ENCODE data around the gene ZFP69.

ZFP69 gene

DNA sequence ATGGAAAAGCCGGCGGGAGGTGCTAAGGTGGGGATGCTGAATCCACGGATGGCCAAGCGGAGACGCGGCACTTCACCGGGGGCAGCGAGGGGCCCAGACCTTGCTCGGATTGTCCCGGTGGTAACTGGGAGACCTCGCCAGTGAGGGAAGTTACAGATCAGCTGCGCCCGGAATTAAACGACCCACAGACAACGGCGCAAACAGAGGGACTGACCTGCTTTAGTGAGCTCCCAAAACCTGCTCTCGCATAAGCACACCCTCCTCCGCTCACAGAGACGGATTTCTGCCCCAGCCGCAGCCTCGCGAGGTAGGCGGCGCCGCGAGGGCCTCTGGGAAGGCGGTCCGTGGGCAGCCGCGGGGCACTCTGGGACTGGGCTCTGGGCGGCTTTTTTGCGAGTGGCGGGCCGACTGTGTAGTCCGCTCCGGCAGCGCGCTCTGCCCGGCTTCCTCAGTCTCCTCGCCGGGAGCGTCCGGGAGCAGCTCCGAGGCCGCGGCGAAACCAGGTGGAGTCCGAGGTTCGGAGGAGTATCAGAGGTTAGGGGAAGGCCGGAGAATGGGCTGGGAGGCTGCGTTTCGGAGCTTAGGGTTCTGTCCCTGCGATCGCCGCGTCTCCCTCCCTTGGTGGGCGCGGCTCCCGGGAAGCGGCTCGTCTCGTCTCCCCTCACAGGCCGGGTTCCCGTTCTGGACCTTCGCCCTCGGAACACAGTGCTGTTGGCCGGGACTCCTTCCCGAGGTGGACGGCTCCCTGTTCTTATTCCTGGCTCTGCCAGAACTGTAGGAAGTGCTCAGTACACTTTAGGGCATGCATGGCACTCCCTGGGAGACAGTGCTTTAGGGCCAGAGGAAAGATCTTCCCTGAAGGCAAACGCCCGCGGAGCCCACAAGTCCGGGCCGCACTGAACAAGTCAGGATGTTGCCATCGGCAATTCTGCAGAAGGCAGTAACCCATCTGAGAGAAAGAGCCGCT, 31.6 kb downstream of the ZFP69 start, which contains the start of gene EXO5:
Gene EXO5 (plus strand): TSS at position 393 of the 967 bp plus-strand sequence. CDS start 5,778 bp downstream, outside the sequence.
- in situ Hi-C loops (cut with MboI; ENCODE audit: low sequenced_read_pairs) = no loop called here

DNA sequence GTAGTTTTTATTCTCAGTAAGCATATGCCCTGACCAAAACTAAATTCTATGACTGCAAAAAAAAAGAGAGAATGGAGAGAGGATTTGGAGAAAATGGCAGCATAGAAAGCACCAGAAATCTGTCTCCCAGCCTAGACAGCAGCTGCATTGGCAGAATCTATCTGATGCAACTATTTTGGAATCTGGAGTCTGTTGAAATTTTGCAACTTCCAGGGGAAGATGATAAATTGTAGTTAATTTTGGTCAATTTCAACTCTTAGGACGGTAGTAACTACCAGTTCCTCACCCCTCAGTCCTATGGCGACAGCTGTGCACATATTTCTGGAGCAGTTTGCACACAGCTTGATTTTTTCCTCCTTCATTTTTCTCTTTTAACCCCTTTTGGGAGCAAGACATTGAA, 42.4 kb downstream of the ZFP69 start:
- in situ Hi-C loops (cut with MboI; ENCODE audit: low sequenced_read_pairs) = no loop called here

DNA sequence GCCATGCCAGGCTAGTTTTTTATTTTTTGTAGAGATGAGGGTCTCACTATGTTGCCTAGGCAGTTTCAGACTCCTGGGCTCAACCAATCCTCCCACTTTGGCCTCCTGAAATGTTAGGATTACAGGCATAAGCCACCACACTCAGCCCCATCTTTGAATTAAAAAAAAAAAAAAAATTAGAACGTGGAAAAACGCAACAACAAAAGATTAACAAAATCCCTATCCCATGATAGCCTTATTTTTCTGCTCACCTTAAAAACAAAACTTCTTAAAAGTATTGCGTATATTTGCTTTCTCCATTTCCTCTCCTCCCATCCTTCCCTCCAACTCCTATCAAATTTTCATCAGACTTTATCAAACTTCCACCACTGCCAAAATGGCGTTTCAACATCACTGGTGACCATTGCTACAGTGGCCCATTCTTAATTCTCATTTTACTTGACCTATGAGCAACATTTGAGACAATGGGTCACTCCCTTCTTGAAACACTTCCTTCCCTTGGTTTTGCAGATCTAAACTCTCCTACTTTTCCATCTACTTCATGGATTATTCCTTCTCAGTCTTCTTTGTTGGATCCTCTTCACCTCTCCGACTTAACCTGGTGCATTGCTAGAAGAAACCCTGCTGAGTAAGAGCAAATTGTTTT, 53.8 kb downstream of the ZFP69 start:
- in situ Hi-C loops (cut with MboI; ENCODE audit: low sequenced_read_pairs) = no loop called here

DNA sequence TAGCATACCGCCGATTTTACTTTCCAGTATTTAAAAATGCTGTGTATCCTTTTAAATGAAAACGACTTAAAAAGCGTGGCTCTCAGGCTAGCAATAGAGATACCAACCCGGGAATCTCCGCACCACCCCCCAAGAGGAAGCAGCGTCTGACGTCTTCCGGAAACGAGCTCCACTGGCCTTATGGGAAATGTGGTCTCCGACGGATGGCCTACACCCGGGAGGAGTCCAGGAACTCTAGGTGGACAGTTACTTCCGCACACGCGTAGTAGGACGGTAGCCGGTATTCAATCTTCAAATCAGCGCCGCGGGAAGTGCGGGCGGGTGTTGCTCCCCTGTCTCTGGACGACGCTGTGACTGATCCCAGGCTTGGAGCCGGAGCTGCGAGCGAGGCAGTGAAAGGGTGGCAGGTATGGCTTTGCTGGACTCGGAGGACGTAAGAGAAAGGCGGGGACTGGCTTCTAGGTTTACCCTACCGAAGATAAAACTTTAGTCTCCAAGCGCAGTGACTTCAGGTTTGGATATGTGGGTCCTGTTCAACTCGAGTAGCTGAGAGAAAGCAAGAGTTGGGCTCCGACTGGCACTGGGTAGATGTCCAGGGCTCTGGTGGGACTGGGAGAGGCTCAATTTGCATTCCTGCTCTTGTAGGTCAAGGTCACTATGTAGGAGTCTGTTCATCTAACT, 54.4 kb downstream of the ZFP69 start, which contains the start of gene ZNF684:
Gene ZNF684 (plus strand): TSS at position 257 of the 681 bp plus-strand sequence. CDS start 1,530 bp downstream, outside the sequence.
- in situ Hi-C loops (cut with MboI; ENCODE audit: low sequenced_read_pairs) = no loop called here

DNA sequence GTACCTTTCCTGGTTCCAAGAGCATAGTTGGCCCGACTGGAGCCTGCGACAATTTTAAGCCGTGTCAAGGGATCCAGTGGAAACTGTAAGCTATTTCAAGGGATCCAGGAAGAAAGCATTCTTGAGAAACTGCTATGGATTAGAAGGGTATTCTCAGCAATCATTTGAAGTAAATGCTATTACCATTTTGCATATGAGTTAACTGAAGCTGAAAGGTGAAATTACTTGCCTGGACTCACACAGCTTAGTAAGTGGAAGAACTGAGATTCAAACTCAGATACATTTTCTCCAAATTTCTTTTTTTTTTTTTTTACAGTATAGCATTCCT, 54.9 kb downstream of the ZFP69 start:
- in situ Hi-C loops (cut with MboI; ENCODE audit: low sequenced_read_pairs) = no loop called here

DNA sequence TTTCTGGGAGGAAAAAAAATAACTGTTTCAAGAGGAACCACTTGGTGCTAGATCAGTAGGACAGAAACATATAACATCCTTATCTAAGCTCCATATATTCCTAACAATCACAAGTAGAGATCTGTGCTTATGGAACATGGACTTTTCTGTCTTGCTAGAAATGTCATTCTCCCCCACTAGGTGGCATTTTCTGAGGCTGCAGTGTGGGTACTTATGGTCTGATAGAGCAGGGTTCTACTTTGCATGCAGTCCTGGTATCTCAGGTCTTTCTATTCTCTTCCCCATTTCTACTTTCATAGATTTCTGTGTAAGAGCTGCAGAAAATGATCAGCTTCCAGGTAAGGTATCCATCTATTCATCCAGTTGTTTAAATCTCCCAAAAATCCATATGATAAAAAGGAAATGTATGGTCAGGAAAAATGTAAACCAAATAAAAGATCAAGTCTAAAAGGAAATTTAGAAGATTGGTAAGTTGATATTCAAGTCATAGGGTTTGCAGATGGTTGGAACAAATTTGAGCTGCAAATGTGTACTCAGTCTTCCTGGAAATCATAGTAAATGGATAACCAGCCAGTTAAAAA, 55.8 kb downstream of the ZFP69 start:
- in situ Hi-C loops (cut with MboI; ENCODE audit: low sequenced_read_pairs) = no loop called here

DNA sequence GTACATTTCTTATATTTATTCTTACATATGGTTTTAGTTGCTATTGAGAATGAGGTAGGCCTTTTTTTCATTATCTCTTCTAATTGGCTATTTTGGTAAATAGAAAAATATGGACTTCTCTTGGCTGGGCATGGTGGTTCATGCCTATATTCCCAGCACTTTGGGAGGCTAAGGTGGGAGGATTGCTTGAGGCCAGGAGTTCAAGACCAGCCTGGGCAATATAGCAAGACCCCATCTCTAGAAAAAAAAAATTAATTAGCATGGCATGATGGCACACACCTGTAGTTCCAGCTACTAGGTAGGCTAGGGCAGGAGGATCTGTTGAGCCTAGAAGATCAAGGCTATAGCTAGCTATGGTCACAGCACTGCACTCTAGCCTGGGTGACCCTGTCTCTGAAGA, 57.5 kb downstream of the ZFP69 start:
- in situ Hi-C loops (cut with MboI; ENCODE audit: low sequenced_read_pairs) = no loop called here

DNA sequence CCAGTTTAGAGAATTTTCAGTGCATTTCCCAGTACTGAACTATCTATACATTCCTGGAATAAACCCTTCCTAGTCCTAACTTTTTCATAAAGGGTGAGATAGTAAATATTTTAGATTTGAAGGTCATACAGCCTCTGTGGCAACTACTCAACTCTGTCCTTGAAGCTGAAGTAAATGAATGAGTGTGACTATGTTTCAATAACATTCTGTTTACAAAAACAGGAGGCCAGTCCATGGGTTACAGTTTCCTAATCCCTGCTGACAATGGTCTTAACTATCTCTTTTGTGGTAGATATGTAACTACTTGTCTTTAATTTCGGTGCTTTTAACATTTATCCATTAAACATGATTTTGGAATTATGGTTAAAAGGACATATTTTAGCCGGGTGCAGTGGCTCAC, 58.6 kb downstream of the ZFP69 start:
- in situ Hi-C loops (cut with MboI; ENCODE audit: low sequenced_read_pairs) = no loop called here

DNA sequence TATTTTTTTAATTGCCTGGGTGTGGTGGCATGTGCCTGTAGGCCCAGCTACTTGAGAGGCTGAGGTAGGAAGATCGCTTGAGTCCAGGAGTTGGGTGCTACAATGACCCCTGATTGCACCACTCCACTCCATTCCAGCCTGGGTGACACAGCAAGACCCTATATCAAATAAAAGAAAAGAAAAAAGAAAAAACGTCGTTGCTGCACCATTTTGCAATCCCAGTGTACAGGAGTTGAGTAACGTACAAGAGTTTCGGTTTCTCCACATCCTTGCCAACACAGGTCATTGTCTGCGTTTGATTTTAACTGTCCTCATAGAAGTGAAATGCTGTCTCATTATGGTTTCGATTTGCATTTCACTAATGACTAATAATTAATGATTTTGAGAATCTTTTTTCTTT, 62.2 kb downstream of the ZFP69 start:
- in situ Hi-C loops (cut with MboI; ENCODE audit: low sequenced_read_pairs) = no loop called here

Measured in HL-60/S4 treated with retinoic acid at 250 ng/mL for 4 days and 3 days (cell line).